HEK293T (cell line): ENCODE measurements around the gene DNAH1.

Experiments used
- ARNT ChIP-seq: fragments of 450-650 bp; IDR thresholded peaks from 2 replicates; pipeline ENCODE4 v1.6.1; 2017; ENCODE audit warnings: mild to moderate bottlenecking
- BHLHE40 ChIP-seq: fragments of 450-650 bp; IDR thresholded peaks from 2 replicates; pipeline ENCODE4 v1.6.1; 2016; ENCODE audit warnings: mild to moderate bottlenecking, moderate library complexity, borderline replicate concordance
- ELF4 ChIP-seq: fragments of 450-650 bp; IDR thresholded peaks from 2 replicates; pipeline ENCODE4 v1.6.1; 2017; ENCODE audit warnings: antibody characterized with exemption
- FOXA1 ChIP-seq: fragments of 450-650 bp; IDR thresholded peaks from 2 replicates; pipeline ENCODE4 v1.6.1; 2016; ENCODE audit warnings: mild to moderate bottlenecking
- FOXK2 ChIP-seq: fragments of 450-650 bp; IDR thresholded peaks from 2 replicates; pipeline ENCODE4 v1.6.1; 2016; ENCODE audit warnings: mild to moderate bottlenecking
- FOXM1 ChIP-seq: fragments of 450-650 bp; IDR thresholded peaks from 2 replicates; pipeline ENCODE4 v1.6.1; 2017; ENCODE audit warnings: mild to moderate bottlenecking, borderline replicate concordance
- HDGF ChIP-seq: fragments of 450-650 bp; IDR thresholded peaks from 2 replicates; pipeline ENCODE4 v1.6.1; 2017; ENCODE audit warnings: antibody characterized with exemption, borderline replicate concordance
- L3MBTL2 ChIP-seq: fragments of 450-650 bp; conservative IDR thresholded peaks from 2 replicates; pipeline ENCODE4 v1.6.1; 2016; ENCODE audit warnings: mild to moderate bottlenecking
- LEF1 ChIP-seq: fragments of 450-650 bp; IDR thresholded peaks from 2 replicates; pipeline ENCODE4 v1.6.1; 2017; ENCODE audit warnings: mild to moderate bottlenecking, borderline replicate concordance
- SP1 ChIP-seq: fragments of 450-650 bp; IDR thresholded peaks from 2 replicates; pipeline ENCODE4 v1.6.1; 2017
- SUZ12 ChIP-seq: fragments of 450-650 bp; IDR thresholded peaks from 2 replicates; pipeline ENCODE4 v1.6.1; 2016; ENCODE audit warnings: mild to moderate bottlenecking
- TARDBP ChIP-seq: fragments of 450-650 bp; IDR thresholded peaks from 2 replicates; pipeline ENCODE4 v1.6.1; 2016
- TF ChIP-seq, protein P1 (sequence below): fragments of 450-650 bp; IDR thresholded peaks from 2 replicates; pipeline ENCODE4 v1.6.1; 2016

DNA sequence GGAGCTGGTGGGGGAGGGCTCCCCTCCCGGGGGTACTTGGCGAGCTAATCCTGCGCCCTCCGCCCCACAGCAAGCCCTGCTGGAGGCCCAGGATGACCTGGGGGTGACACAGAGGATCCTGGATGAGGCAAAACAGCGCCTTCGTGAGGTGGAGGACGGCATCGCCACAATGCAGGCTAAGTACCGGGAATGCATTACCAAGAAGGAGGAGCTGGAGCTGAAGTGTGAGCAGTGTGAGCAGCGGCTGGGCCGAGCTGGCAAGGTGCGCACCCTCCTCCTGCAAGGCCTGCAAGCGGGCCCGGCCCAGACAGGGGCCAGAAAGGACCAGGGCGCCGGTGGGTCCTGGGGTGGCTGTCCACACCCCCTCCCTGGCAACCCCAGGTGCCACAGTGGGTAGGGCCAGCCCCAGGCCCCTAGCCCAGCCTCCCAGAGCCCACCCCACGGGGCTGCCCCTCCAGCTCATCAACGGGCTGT is 72.3 kb downstream of the DNAH1 start:
- no peak for TF ChIP-seq FOXA1
- TF ChIP-seq, protein P1, sequence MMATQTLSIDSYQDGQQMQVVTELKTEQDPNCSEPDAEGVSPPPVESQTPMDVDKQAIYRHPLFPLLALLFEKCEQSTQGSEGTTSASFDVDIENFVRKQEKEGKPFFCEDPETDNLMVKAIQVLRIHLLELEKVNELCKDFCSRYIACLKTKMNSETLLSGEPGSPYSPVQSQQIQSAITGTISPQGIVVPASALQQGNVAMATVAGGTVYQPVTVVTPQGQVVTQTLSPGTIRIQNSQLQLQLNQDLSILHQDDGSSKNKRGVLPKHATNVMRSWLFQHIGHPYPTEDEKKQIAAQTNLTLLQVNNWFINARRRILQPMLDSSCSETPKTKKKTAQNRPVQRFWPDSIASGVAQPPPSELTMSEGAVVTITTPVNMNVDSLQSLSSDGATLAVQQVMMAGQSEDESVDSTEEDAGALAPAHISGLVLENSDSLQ: no peak
- no peak for TF ChIP-seq BHLHE40
- TF ChIP-seq FOXK2: no peak
- TF ChIP-seq ARNT: no peak
- TF ChIP-seq FOXM1: no peak
- TF ChIP-seq LEF1: no peak
- TF ChIP-seq L3MBTL2: no peak
- TF ChIP-seq SP1: no peak
- TF ChIP-seq ELF4: no peak
- TF ChIP-seq HDGF: no peak
- TF ChIP-seq SUZ12: no peak
- no peak for TF ChIP-seq TARDBP
